ENCODE measurements around the gene TARDBP.
"Not testable (repeated sequence)": the region's sequence is repeated elsewhere in the genome, so short reads cannot be mapped to it uniquely, and the experiment has no call there.

Gene TARDBP

GRCh38 chr1:11025618-11026017 is 13.2 kb downstream of the TARDBP start:
- H3K4me3 ChIP-seq (ENCODE audit: low read length) = no peak overlapping the region
- no peak for DNase-seq (ENCODE audit: low read depth)
- TF ChIP-seq CTCF (conservative IDR thresholded peaks at IDR 0.05; ENCODE audit: low read length) = no peak

DNA sequence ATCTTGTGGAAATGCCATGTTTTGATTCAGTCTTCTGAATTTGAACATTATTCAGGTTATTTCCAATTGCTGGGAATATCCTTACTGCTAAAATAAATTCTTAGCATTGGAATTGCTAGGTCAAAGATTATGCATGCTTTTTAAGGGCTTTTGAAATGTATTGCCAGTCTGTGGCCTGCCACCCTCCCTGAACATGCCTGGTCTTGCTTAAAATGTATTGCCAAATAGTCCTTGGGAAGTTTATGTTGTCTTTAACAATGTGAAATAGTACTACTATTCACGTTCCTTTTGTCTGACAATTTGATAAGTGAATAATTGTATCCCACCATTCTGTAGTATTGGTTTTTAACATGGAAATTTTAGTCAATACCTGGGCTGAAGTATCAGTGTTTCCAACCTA is 13.6 kb downstream of the TARDBP start:
- TF ChIP-seq CTCF (conservative IDR thresholded peaks at IDR 0.05; ENCODE audit: low read length) = no peak
- H3K4me3 ChIP-seq (ENCODE audit: low read length) = no peak overlapping the region
- peak; percentile 20 for DNase-seq (ENCODE audit: low read depth)

GRCh38 chr1:11026903-11027302 is 14.4 kb downstream of the TARDBP start:
- TF ChIP-seq CTCF (conservative IDR thresholded peaks at IDR 0.05; ENCODE audit: low read length) = no peak
- no peak overlapping the region for H3K4me3 ChIP-seq (ENCODE audit: low read length)
- no peak for DNase-seq (ENCODE audit: low read depth)

DNA sequence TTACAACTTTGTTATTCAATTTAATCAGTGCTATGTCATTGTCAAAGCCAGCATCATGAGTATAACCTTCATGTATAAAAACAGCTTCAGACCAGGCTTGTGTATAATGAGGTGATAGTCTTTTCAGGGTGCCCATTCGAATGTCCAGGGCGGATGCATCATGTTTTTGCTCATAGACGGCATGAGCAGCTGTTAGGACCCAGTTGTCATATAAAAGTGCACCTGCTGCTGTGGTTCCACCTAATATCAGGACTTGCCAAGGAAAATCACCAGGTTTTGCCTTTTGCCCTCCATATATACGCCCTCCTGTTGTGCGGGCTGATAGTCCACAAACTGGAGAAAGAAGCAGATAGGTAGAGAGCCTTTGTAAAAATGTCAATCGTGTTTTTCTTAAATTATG is 14.9 kb downstream of the TARDBP start:
- no peak overlapping the region for H3K4me3 ChIP-seq (ENCODE audit: low read length)
- TF ChIP-seq CTCF (conservative IDR thresholded peaks at IDR 0.05; ENCODE audit: low read length) = no peak
- no peak for DNase-seq (ENCODE audit: low read depth)

DNA sequence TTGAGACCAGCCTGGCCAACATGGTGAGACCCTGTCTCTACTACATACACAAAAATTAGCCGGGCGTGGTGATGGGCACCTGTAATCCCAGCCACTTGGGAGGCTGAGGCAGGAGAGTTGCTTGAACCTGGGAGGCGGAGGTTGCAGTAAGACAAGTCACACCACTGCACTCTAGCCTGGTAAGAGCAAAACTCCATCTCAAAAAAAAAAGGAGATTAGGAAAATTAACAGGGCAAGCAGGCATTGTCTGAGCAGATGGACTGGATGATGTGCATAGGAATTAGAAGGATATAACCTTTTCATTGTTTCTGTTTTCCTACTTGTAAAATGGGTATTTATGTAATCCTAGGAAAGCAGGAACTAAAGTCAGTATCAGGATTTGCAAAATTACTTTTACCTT is 15.6 kb downstream of the TARDBP start:
- DNase-seq (ENCODE audit: low read depth) = no peak
- no peak overlapping the region for H3K4me3 ChIP-seq (ENCODE audit: low read length)
- no peak for TF ChIP-seq CTCF (conservative IDR thresholded peaks at IDR 0.05; ENCODE audit: low read length)

GRCh38 chr1:11030865-11031264 is 18.4 kb downstream of the TARDBP start:
- TF ChIP-seq CTCF (conservative IDR thresholded peaks at IDR 0.05; ENCODE audit: low read length) = no peak
- no peak overlapping the region for H3K4me3 ChIP-seq (ENCODE audit: low read length)
- DNase-seq (ENCODE audit: low read depth) = no peak

GRCh38 chr1:11031624-11032262 is 19.3 kb downstream of the TARDBP start:
- no peak for TF ChIP-seq CTCF (conservative IDR thresholded peaks at IDR 0.05; ENCODE audit: low read length)
- no peak for DNase-seq (ENCODE audit: low read depth)
- H3K4me3 ChIP-seq (ENCODE audit: low read length) = no peak overlapping the region

- H3K4me3 ChIP-seq (ENCODE audit: low read length); DNase-seq (ENCODE audit: low read depth): not testable (repeated sequence)
Measured at GRCh38 chr1:11037019-11037739, 24.7 kb downstream of the TARDBP start.

Data from AG10803 (cell line).